Lower lobe of right lung (tissue), 2 donors: Measurements from ENCODE around the gene TTLL7. TPM values are rescaled to one million over a fixed set of nuclear protein-coding genes. Genes with fewer than 3 reads are reported as not detected.

Experiments used
- ATAC-seq, 2 donors: fragments of 200-7000 bp; cut with Tn5 transposase; one replicate each; pipeline ENCODE4 v1.9.1; 2020 to 2022; ENCODE audit warnings: mild to moderate bottlenecking in 2 of 2, moderate library complexity in 2 of 2
- DNase-seq: peaks from one replicate; pipeline ENCODE4 v3.0.0-alpha.2; 2020
- H3K27ac ChIP-seq: fragments of 200-600 bp; one replicate; pipeline ENCODE4 v1.8.0; 2022
- H3K27me3 ChIP-seq: fragments of 200-600 bp; one replicate; pipeline ENCODE4 v1.8.0; 2022; ENCODE audit warnings: low read depth
- H3K36me3 ChIP-seq: fragments of 200-600 bp; one replicate; pipeline ENCODE4 v1.8.0; 2022; ENCODE audit warnings: mild to moderate bottlenecking
- H3K4me1 ChIP-seq: fragments of 200-600 bp; one replicate; pipeline ENCODE4 v1.8.0; 2022
- H3K4me3 ChIP-seq: fragments of 200-600 bp; one replicate; pipeline ENCODE4 v1.8.0; 2022; ENCODE audit warnings: mild to moderate bottlenecking
- H3K9me3 ChIP-seq: fragments of 200-600 bp; one replicate; pipeline ENCODE4 v1.8.0; 2022
- CTCF ChIP-seq: fragments of 200-600 bp; IDR thresholded peaks from one replicate; pipeline ENCODE4 v1.8.0; 2022; ENCODE audit warnings: antibody characterized with exemption, mild to moderate bottlenecking
- intact Hi-C: fragments of 100-400 bp; cut with DNase I; formaldehyde crosslinking; loops from one replicate; pipeline ENCODE4 v1.11.0; 2022
- total RNA-seq: library from RNA; stranded (reverse); fragmentation: NEBNext Ultra II Directional; extraction: Animal tissue kit (Norgen Biotek cat#: 25700); gene quantifications from one replicate; pipeline ENCODE4 v1.2.1, GENCODE V29; 2021
- donor health status: DM: no; HTN: yes; CAD: no; lungs with severe emphysema.

TTLL7 gene
- total RNA-seq, 1 donor from 2014 or later = 20.3 TPM

GRCh38 chr1:83849191-83850061 lies 149.5 kb downstream of the TTLL7 start:
- Histone ChIP-seq H3K4me1 (no peaks in the 10 kb centered on the region), H3K4me3 (no peak overlapping the region), H3K27ac (no peak overlapping the region), H3K9me3 (no peaks in the 10 kb centered on the region), H3K36me3 (no peaks in the 10 kb centered on the region), H3K27me3 (no peaks in the 10 kb centered on the region)
- TF ChIP-seq CTCF = no peak
- ATAC-seq (no peak), DNase-seq (no peak)
- intact Hi-C loops = no loop called here

- H3K36me3 ChIP-seq = no peaks in the 10 kb centered on the region
- intact Hi-C loops = no loop called here
- no peak overlapping the region for H3K27ac ChIP-seq
- TF ChIP-seq CTCF = no peak
- DNase-seq (no peak), ATAC-seq (no peak)
- H3K9me3 ChIP-seq = no peaks in the 10 kb centered on the region
- H3K4me1 ChIP-seq = no peaks in the 10 kb centered on the region
- H3K4me3 ChIP-seq = no peak overlapping the region
- H3K27me3 ChIP-seq = no peaks in the 10 kb centered on the region
Measured at GRCh38 chr1:83846138-83846537, 152.8 kb downstream of the TTLL7 start.

- intact Hi-C loops = no loop called here
- no peaks in the 10 kb centered on the region for H3K9me3 ChIP-seq
- no peaks in the 10 kb centered on the region for H3K27me3 ChIP-seq
- ATAC-seq (no peak), DNase-seq (no peak)
- TF ChIP-seq CTCF = no peak
- H3K4me1 ChIP-seq = no peaks in the 10 kb centered on the region
- no peak overlapping the region for H3K27ac ChIP-seq
- no peak overlapping the region for H3K4me3 ChIP-seq
- no peaks in the 10 kb centered on the region for H3K36me3 ChIP-seq
Measured at GRCh38 chr1:83845437-83846071, 153.4 kb downstream of the TTLL7 start.

- H3K4me3 ChIP-seq = no peak overlapping the region
- no peak for DNase-seq
- TF ChIP-seq CTCF = no peak
- H3K27ac ChIP-seq = no peak overlapping the region
- no peaks in the 10 kb centered on the region for H3K36me3 ChIP-seq
- intact Hi-C loops = no loop called here
- no peaks in the 10 kb centered on the region for H3K4me1 ChIP-seq
- H3K27me3 ChIP-seq = no peaks in the 10 kb centered on the region
- no peaks in the 10 kb centered on the region for H3K9me3 ChIP-seq
- no peak for ATAC-seq
Measured at GRCh38 chr1:83844546-83844945, 154.4 kb downstream of the TTLL7 start.

- ATAC-seq = no peak
- DNase-seq = no peak
- Histone ChIP-seq H3K4me3 (no peak overlapping the region), H3K27ac (no peak overlapping the region), H3K36me3 (no peaks in the 10 kb centered on the region), H3K27me3 (no peaks in the 10 kb centered on the region), H3K4me1 (no peaks in the 10 kb centered on the region), H3K9me3 (no peaks in the 10 kb centered on the region)
- TF ChIP-seq CTCF = no peak
- intact Hi-C loops = no loop called here
Measured at GRCh38 chr1:83839566-83840173, 159.3 kb downstream of the TTLL7 start.
